Activated CD4-positive, alpha-beta T cell treated with anti-CD3 and anti-CD28 coated beads for 1 hour (primary cell): Measurements from ENCODE around the gene SIGLEC7.

Experiments used
- DNase-seq: peaks from one replicate; pipeline ENCODE4 v3.0.0-alpha.2; 2020

SIGLEC7 gene

GRCh38 chr19:51169283-51169918 lies 27.3 kb downstream of the SIGLEC7 start:
- DNase-seq, result peak; percentile 46

GRCh38 chr19:51172223-51172622 lies 30.1 kb downstream of the SIGLEC7 start:
- DNase-seq, result no peak

GRCh38 chr19:51173681-51174080 lies 31.6 kb downstream of the SIGLEC7 start:
- DNase-seq, result no peak

GRCh38 chr19:51179256-51179655 lies 37.2 kb downstream of the SIGLEC7 start:
- no peak for DNase-seq

GRCh38 chr19:51181377-51181912 lies 39.3 kb downstream of the SIGLEC7 start:
- no peak for DNase-seq

GRCh38 chr19:51181913-51182419 lies 39.9 kb downstream of the SIGLEC7 start:
- DNase-seq, result no peak

GRCh38 chr19:51183629-51184028 lies 41.5 kb downstream of the SIGLEC7 start:
- DNase-seq, result no peak

- no peak for DNase-seq
Measured at GRCh38 chr19:51185069-51185867, 43.2 kb downstream of the SIGLEC7 start.

GRCh38 chr19:51185868-51186215 lies 43.7 kb downstream of the SIGLEC7 start:
- DNase-seq, result no peak

GRCh38 chr19:51186323-51186722 lies 44.2 kb downstream of the SIGLEC7 start:
- DNase-seq, result no peak

- DNase-seq, result no peak
Measured at GRCh38 chr19:51187395-51188226, 45.5 kb downstream of the SIGLEC7 start.

GRCh38 chr19:51188227-51188559 lies 46.1 kb downstream of the SIGLEC7 start:
- no peak for DNase-seq

GRCh38 chr19:51192689-51193088 lies 50.6 kb downstream of the SIGLEC7 start:
- no peak for DNase-seq

GRCh38 chr19:51194527-51195315 lies 52.6 kb downstream of the SIGLEC7 start:
- DNase-seq, result no peak

- DNase-seq, result no peak
Measured at GRCh38 chr19:51195316-51195586, 53.1 kb downstream of the SIGLEC7 start.

GRCh38 chr19:51195616-51196015 lies 53.5 kb downstream of the SIGLEC7 start:
- DNase-seq, result no peak

GRCh38 chr19:51196181-51196580 lies 54.1 kb downstream of the SIGLEC7 start:
- DNase-seq, result no peak

- no peak for DNase-seq
Measured at GRCh38 chr19:51198641-51199040, 56.5 kb downstream of the SIGLEC7 start.

GRCh38 chr19:51200071-51200666 lies 58.1 kb downstream of the SIGLEC7 start:
- no peak for DNase-seq

- no peak for DNase-seq
Measured at GRCh38 chr19:51201712-51202111, 59.6 kb downstream of the SIGLEC7 start.
